GM12872 (cell line): ENCODE measurements around the gene MTF2.

Source experiments
- CTCF ChIP-seq: IDR thresholded peaks from 3 replicates; pipeline ENCODE4 v1.5.1; 2011; ENCODE audit warnings: low read depth, mild to moderate bottlenecking, low read length, moderate library complexity; ENCODE audit not compliant: insufficient read depth

Gene MTF2

DNA sequence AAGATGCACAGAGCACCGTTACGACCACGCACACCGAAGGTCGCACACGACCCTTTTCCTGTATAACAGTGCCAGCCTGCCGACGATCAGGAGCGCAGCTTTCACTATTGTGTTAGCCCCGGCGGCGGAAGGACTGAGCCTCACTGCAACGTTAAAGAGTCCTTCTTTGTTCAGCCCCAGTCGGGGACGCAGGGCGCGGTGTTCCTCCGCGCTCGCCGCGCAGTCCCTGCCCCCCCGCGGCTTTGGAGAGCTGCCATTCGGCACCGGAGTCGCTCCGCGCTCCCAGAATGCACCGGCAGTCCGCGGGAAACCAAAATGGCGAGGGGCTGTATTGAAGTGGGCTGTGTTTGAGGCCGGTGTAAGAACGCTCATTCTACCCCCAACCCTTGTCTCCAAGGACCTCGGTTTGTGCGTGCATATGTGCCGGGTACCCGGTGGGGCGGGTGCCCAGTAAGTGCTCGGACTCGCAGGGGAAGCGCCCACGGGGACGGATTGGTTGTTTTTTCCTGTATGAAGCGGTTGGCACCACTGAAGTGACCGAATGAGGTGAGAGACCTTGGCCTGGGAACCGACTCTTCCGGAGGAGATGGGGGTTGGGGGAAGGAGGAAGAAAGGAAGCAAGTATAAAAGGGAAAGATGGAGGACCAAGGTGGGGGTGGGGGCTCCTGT lies at the start of gene MTF2:
MTF2 (plus strand) TSS at position 298 of the 669 bp plus-strand sequence; CDS start at position 542, 244 bp downstream.
- TF ChIP-seq CTCF, result no peak

- TF ChIP-seq CTCF, result no peak
Observed at GRCh38 chr1:93029317-93029716, 49.8 kb upstream of the MTF2 start.

DNA sequence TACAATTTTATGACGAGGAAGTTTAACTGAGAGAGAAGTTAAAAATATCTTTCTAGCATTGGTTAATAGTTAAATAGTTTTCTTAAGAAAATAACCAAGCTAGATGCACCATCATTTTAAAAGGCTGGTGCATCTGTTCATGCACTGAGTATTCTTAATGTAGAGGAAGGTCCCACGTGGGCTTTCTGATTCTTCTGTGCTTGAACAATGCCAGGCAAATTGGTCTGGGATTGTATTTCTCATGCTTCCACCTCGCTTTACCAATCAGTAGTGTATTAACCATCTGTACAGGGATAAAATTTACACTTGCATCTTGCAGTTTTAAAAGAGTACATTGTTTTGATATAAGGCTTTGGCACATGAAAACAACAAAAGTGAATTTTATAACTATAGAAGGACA lies 47.4 kb upstream of the MTF2 start:
- no peak for TF ChIP-seq CTCF

DNA sequence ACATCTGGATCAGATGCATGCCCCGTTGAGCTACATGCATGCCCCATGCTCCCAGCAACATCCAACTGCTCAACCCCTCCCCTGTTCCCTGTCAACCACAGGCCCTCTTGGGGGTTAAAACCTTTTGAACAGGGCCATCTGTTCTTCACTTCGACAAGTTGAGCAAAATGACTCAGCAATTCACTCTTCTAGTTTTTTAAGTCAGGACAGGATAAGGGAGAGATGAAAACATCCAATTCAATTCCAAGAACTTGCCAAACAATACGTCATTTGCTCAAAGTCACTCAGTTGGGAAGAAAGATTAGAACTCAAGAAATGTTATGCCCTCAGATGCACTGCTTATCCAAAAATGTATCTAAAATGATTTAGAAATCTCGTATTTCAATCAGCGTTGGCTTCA lies 46.1 kb upstream of the MTF2 start:
- no peak for TF ChIP-seq CTCF

GRCh38 chr1:93033785-93034184 lies 45.3 kb upstream of the MTF2 start:
- TF ChIP-seq CTCF, result no peak

DNA sequence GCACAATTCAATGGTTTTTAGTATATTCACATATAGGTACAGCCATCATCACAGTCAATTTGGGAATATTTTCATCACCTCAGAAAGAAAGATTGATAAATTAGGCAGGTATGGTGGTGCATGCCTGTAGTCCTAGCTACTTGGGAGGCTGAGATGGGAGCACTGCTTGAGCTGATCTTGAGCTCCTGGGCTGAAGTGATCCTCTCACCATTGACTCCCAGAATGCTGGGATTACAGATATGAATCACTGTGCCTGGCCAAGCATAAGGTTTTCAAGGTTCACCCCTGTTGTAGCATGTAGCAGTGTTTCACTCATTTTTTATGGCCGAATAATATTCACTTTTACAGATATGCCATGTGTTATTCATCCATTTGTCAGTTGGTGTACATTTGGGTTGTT lies 44.7 kb upstream of the MTF2 start:
- TF ChIP-seq CTCF, result no peak

DNA sequence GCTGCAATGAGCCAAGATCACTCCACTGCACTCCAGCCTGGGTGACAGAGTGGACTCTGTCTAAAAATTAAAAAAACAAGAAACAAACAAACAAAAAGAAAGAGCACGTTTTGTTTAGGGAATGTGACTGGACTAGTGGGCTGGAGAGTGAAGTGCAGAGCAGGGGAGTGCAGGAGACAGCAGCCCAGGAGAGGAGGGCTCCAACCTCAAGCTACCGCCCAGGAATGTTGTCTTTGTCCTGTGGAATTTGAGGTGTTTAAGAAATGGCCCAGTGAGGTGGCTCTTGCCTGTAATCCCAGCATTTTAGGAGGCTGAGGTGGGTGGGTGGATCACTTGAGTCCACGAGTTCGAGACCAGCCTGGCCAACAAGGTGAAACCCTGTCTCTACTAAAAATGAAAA lies 42.4 kb upstream of the MTF2 start:
- TF ChIP-seq CTCF, result no peak
